ENCODE measurements around the gene PEX5L.

PEX5L gene

GRCh38 chr3:179929091-179929529 lies 107.6 kb downstream of the PEX5L start:
- FAIRE-seq (peak; percentile 92), DNase-seq (ENCODE audit: insufficient read length, low spot score) (peak; percentile 35)
- no peak for TF ChIP-seq POLR2A (IDR thresholded peaks at IDR 0.05; ENCODE audit: low read depth, low read length)

GRCh38 chr3:179927191-179927590 lies 109.5 kb downstream of the PEX5L start:
- TF ChIP-seq POLR2A (IDR thresholded peaks at IDR 0.05; ENCODE audit: low read depth, low read length) = no peak
- FAIRE-seq (no peak), DNase-seq (ENCODE audit: insufficient read length, low spot score) (no peak)

- FAIRE-seq (peak; percentile 27), DNase-seq (ENCODE audit: insufficient read length, low spot score) (no peak)
- no peak for TF ChIP-seq POLR2A (IDR thresholded peaks at IDR 0.05; ENCODE audit: low read depth, low read length)
Measured at GRCh38 chr3:179921951-179922350, 114.8 kb downstream of the PEX5L start.

GRCh38 chr3:179921500-179921899 lies 115.2 kb downstream of the PEX5L start:
- FAIRE-seq (no peak), DNase-seq (ENCODE audit: insufficient read length, low spot score) (no peak)
- TF ChIP-seq POLR2A (IDR thresholded peaks at IDR 0.05; ENCODE audit: low read depth, low read length) = no peak

GRCh38 chr3:179907784-179908482 lies 128.8 kb downstream of the PEX5L start:
- no peak for TF ChIP-seq POLR2A (IDR thresholded peaks at IDR 0.05; ENCODE audit: low read depth, low read length)
- FAIRE-seq (no peak), DNase-seq (ENCODE audit: insufficient read length, low spot score) (no peak)

GRCh38 chr3:179902061-179902460 lies 134.7 kb downstream of the PEX5L start:
- FAIRE-seq = no peak
- no peak for DNase-seq (ENCODE audit: insufficient read length, low spot score)
- no peak for TF ChIP-seq POLR2A (IDR thresholded peaks at IDR 0.05; ENCODE audit: low read depth, low read length)

- peak; percentile 20 for DNase-seq (ENCODE audit: insufficient read length, low spot score)
- TF ChIP-seq POLR2A (IDR thresholded peaks at IDR 0.05; ENCODE audit: low read depth, low read length) = no peak
- peak; percentile 67 for FAIRE-seq
Measured at GRCh38 chr3:179898024-179898423, 138.7 kb downstream of the PEX5L start.

GRCh38 chr3:179897231-179897630 lies 139.5 kb downstream of the PEX5L start:
- no peak for DNase-seq (ENCODE audit: insufficient read length, low spot score)
- TF ChIP-seq POLR2A (IDR thresholded peaks at IDR 0.05; ENCODE audit: low read depth, low read length) = no peak
- no peak for FAIRE-seq

- no peak for TF ChIP-seq POLR2A (IDR thresholded peaks at IDR 0.05; ENCODE audit: low read depth, low read length)
Measured at GRCh38 chr3:179896507-179896906, 140.2 kb downstream of the PEX5L start.

GRCh38 chr3:179895330-179895729 lies 141.4 kb downstream of the PEX5L start:
- FAIRE-seq (no peak), DNase-seq (ENCODE audit: insufficient read length, low spot score) (no peak)
- no peak for TF ChIP-seq POLR2A (IDR thresholded peaks at IDR 0.05; ENCODE audit: low read depth, low read length)

More at GRCh38 chr3:179896507-179896906, 140.2 kb downstream of the PEX5L start:
- no peak for DNase-seq (ENCODE audit: insufficient read length, low spot score)
- no peak for FAIRE-seq

GRCh38 chr3:179887295-179887943 lies 149.3 kb downstream of the PEX5L start:
- no peak for FAIRE-seq
- DNase-seq (ENCODE audit: insufficient read length, low spot score) = no peak
- no peak for TF ChIP-seq POLR2A (IDR thresholded peaks at IDR 0.05; ENCODE audit: low read depth, low read length)

GRCh38 chr3:179885950-179886349 lies 150.8 kb downstream of the PEX5L start:
- peak; percentile 92 for FAIRE-seq
- no peak for TF ChIP-seq POLR2A (IDR thresholded peaks at IDR 0.05; ENCODE audit: low read depth, low read length)
- DNase-seq (ENCODE audit: insufficient read length, low spot score) = no peak

- DNase-seq (ENCODE audit: insufficient read length, low spot score) (no peak), FAIRE-seq (no peak)
- TF ChIP-seq POLR2A (IDR thresholded peaks at IDR 0.05; ENCODE audit: low read depth, low read length) = no peak
Measured at GRCh38 chr3:179884136-179884535, 152.6 kb downstream of the PEX5L start.

GRCh38 chr3:179882292-179882691 lies 154.4 kb downstream of the PEX5L start:
- DNase-seq (ENCODE audit: insufficient read length, low spot score) (no peak), FAIRE-seq (peak; percentile 65)
- no peak for TF ChIP-seq POLR2A (IDR thresholded peaks at IDR 0.05; ENCODE audit: low read depth, low read length)

GRCh38 chr3:179881791-179882190 lies 154.9 kb downstream of the PEX5L start:
- DNase-seq (ENCODE audit: insufficient read length, low spot score) = no peak
- TF ChIP-seq POLR2A (IDR thresholded peaks at IDR 0.05; ENCODE audit: low read depth, low read length) = no peak
- FAIRE-seq = no peak
